Activated CD4-positive, alpha-beta T cell treated with anti-CD3 and anti-CD28 coated beads for 1 hour (primary cell): ENCODE data around the gene CACNA2D3.

ENCODE experiments used
- DNase-seq: peaks from one replicate; pipeline ENCODE4 v3.0.0-alpha.2; 2020

Gene CACNA2D3

GRCh38 chr3:54866251-54866650 lies 743.9 kb downstream of the CACNA2D3 start:
- DNase-seq = no peak

- DNase-seq = no peak
Observed at GRCh38 chr3:54870423-54870822, 748.1 kb downstream of the CACNA2D3 start.

GRCh38 chr3:54871867-54872266 lies 749.5 kb downstream of the CACNA2D3 start:
- DNase-seq = no peak

- no peak for DNase-seq
Observed at GRCh38 chr3:54873059-54874010, 751.0 kb downstream of the CACNA2D3 start.

- no peak for DNase-seq
Observed at GRCh38 chr3:54874816-54875556, 752.6 kb downstream of the CACNA2D3 start.

- DNase-seq = no peak
Observed at GRCh38 chr3:54875596-54876268, 753.4 kb downstream of the CACNA2D3 start.

- DNase-seq = no peak
Observed at GRCh38 chr3:54876694-54877093, 754.3 kb downstream of the CACNA2D3 start.

- no peak for DNase-seq
Observed at GRCh38 chr3:54877730-54878129, 755.4 kb downstream of the CACNA2D3 start.

GRCh38 chr3:54878145-54878544 lies 755.8 kb downstream of the CACNA2D3 start:
- no peak for DNase-seq

- DNase-seq = no peak
Observed at GRCh38 chr3:54882129-54882833, 759.9 kb downstream of the CACNA2D3 start.

- DNase-seq = no peak
Observed at GRCh38 chr3:54888162-54888561, 765.8 kb downstream of the CACNA2D3 start.

- no peak for DNase-seq
Observed at GRCh38 chr3:54888873-54889272, 766.5 kb downstream of the CACNA2D3 start.

GRCh38 chr3:54889731-54890130 lies 767.4 kb downstream of the CACNA2D3 start:
- no peak for DNase-seq

GRCh38 chr3:54891540-54891897 lies 769.2 kb downstream of the CACNA2D3 start:
- DNase-seq = no peak

GRCh38 chr3:54892168-54892567 lies 769.8 kb downstream of the CACNA2D3 start:
- DNase-seq = no peak

- no peak for DNase-seq
Observed at GRCh38 chr3:54895613-54896012, 773.3 kb downstream of the CACNA2D3 start.

GRCh38 chr3:54897028-54897711 lies 774.8 kb downstream of the CACNA2D3 start:
- no peak for DNase-seq

- DNase-seq = no peak
Observed at GRCh38 chr3:54899273-54899672, 776.9 kb downstream of the CACNA2D3 start.

GRCh38 chr3:54900838-54901591 lies 778.7 kb downstream of the CACNA2D3 start:
- no peak for DNase-seq

GRCh38 chr3:54901906-54902685 lies 779.7 kb downstream of the CACNA2D3 start:
- DNase-seq = no peak
